GM12872 (cell line): ENCODE data around the gene HAVCR1.

Experiments used
- CTCF ChIP-seq: IDR thresholded peaks from 3 replicates; pipeline ENCODE4 v1.5.1; 2011; ENCODE audit warnings: low read depth, mild to moderate bottlenecking, low read length, moderate library complexity; ENCODE audit not compliant: insufficient read depth

HAVCR1 gene

GRCh38 chr5:157063776-157064430 is 5.0 kb upstream of the HAVCR1 start:
- TF ChIP-seq CTCF, result no peak

DNA sequence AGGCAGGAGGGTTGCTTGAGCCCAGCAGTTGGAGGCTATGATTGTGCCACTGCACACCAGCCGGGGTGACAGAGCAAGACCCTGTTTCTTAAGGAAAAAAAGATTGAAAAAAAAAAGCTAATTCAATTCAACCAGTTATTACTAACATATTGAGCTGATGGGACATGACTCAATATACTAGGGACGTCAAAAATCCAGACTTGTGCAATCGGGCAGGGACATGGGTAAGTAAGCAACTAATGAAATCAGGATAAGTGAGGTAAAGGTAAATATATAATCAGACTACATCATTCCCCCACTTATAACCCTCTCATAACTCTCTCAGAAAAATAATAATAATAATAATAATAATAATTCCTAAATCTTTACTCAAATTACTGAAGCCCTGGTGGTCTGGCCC is 975 bp upstream of the HAVCR1 start:
- no peak for TF ChIP-seq CTCF

DNA sequence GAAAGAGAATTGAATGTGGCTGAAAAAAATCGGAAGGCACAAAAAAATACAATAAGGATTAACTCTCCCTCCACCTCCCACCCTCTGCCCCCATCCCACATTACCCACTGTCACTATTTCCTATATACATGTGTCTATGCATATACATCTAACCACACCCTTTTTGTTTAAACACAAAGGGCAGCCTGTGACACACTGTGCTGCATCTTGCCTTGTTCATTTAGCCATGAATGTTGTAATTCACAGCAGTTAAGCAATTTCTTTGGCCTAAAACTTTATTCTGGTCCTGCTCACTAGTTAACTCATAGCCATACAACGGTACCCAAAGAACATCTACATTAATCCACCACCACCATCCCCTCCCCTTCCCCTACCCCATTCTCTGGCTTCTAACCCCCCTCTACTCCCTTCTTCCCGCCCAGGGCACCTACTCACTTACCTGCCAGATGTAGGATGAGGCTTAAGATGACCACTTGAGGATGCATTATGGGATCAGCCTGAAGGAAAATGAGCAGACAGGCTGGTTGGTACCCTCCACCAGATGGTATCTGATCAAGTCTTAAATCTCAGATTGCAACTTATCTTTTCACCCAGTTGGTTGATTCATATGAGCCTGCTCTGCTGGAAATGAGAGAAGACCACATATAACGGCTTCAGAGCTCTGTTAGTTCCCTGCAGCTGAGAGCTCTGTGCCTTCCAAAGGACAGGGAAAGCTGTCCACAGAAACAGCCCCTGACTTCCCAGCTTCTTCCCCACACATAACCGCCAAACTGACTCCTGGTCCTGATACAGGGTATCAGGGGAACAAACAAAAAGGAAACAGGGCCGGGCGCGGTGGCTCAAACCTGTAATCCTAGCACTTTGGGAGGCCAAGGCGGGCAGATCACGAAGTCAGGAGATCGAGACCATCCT is 1.2 kb downstream of the HAVCR1 start:
- no peak for TF ChIP-seq CTCF

DNA sequence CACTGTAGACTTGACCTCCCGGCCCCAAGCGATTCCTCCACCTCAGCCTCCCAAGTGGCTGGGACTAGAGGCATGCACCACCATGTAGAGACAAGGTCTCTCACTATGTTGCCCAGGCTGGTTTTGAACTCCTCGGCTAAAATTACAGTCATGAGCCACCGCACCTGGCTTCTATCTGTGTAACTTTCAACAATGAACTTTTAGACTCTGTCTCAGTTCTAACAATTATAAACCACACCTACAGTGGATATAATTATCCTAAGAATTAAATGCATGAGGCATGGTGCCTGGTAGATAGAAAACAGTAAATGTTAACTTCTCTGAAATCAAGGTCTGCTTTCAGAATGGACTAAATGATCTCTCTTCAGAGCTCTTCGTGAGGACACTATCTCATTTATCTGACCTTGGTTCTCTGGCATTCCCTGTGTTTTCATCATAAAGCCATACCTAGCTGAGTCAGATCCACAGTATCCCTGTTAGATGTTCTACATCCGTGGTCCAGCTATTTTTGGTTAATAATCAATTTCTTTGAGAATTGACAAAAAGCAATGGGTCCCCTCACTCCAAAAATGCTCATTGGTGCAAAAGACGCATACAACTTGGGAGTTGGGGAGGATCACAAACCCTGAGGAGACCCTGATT is 7.2 kb downstream of the HAVCR1 start:
- no peak for TF ChIP-seq CTCF

- TF ChIP-seq CTCF, result no peak
Observed at GRCh38 chr5:157050050-157050449, 8.9 kb downstream of the HAVCR1 start.

DNA sequence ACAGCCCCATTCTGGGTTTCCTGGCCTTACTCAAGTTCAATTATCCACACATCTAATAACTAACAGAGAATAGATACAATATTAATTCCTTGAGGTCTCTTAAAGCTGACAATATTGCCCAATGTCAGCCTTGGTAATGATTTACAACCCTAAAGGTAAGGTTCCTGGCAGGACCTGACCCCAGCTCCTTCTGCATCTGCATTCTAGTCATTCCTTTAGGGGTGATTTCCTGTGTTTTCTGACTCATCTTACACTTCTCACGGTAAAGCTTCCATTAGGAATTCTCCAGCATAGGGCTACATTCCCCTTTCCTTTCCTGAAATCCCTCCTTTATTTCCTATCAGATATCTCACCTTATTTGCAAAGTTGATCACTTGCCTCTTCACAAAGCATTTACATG is 9.3 kb downstream of the HAVCR1 start:
- TF ChIP-seq CTCF, result no peak

GRCh38 chr5:157047898-157048297 is 11.0 kb downstream of the HAVCR1 start:
- TF ChIP-seq CTCF, result no peak
